IMR-90 (cell line): ENCODE results near the gene PTCD2.

Source experiments
- CHD1 ChIP-seq: IDR thresholded peaks from 2 replicates; pipeline ENCODE4 v1.6.1; 2012; ENCODE audit warnings: low read depth, low read length, improper control_type of control experiment
- CTCF ChIP-seq: conservative IDR thresholded peaks from 2 replicates; pipeline ENCODE4 v1.5.1; 2012; ENCODE audit warnings: mild to moderate bottlenecking, low read depth, low read length, improper control_type of control experiment
- FOS ChIP-seq: fragments of 150-350 bp; IDR thresholded peaks from 2 replicates; pipeline ENCODE4 v1.6.1; 2016; ENCODE audit warnings: low read depth, low read length
- MAFK ChIP-seq: IDR thresholded peaks from 2 replicates; pipeline ENCODE4 v1.6.1; 2012; ENCODE audit warnings: low read depth, low read length, improper control_type of control experiment
- POLR2A ChIP-seq: IDR thresholded peaks from 2 replicates; pipeline ENCODE4 v1.6.1; 2012; ENCODE audit warnings: mild to moderate bottlenecking, low read depth, low read length
- RAD21 ChIP-seq: IDR thresholded peaks from 2 replicates; pipeline ENCODE4 v1.6.1; 2012; ENCODE audit warnings: low read length, improper control_type of control experiment
- RCOR1 ChIP-seq: IDR thresholded peaks from 2 replicates; pipeline ENCODE4 v1.6.1; 2012; ENCODE audit warnings: mild to moderate bottlenecking, low read length, improper control_type of control experiment; ENCODE audit not compliant: insufficient replicate concordance

GRCh38 chr5:72290356-72291133 lies 29.6 kb upstream of the PTCD2 start:
- no peak for TF ChIP-seq CTCF
- no peak for TF ChIP-seq RCOR1
- no peak for TF ChIP-seq RAD21
- no peak for TF ChIP-seq POLR2A
- TF ChIP-seq MAFK = no peak
- no peak for TF ChIP-seq FOS
- TF ChIP-seq CHD1 = no peak
